ENCODE measurements around the gene HOXC10.

HOXC10 gene

GRCh38 chr12:54036620-54037359 is 51.8 kb downstream of the HOXC10 start:
- H3K4me3 ChIP-seq (ENCODE audit: low read depth, low read length), result no peak overlapping the region

GRCh38 chr12:54037360-54038283 is 52.7 kb downstream of the HOXC10 start:
- H3K4me3 ChIP-seq (ENCODE audit: low read depth, low read length), result no peak overlapping the region

- H3K4me3 ChIP-seq (ENCODE audit: low read depth, low read length), result no peak overlapping the region
Observed at GRCh38 chr12:54038284-54038870, 53.4 kb downstream of the HOXC10 start.

GRCh38 chr12:54038871-54039414 is 54.0 kb downstream of the HOXC10 start:
- no peak overlapping the region for H3K4me3 ChIP-seq (ENCODE audit: low read depth, low read length)

- H3K4me3 ChIP-seq (ENCODE audit: low read depth, low read length), result no peak overlapping the region
Observed at GRCh38 chr12:54039417-54040147, 54.6 kb downstream of the HOXC10 start.

All from iPS-11a (cell line).